Anterior cingulate cortex (tissue), 58 donors: ENCODE data around the gene RIBC2.
"Not testable (repeated sequence)": the region's sequence is repeated elsewhere in the genome, so short reads cannot be mapped to it uniquely, and the experiment has no call there.

Source experiments
- DNase-seq, 58 donors: peaks; one replicate each; lab custom pipeline; 2025; lab: John Stamatoyannopoulos, UW

Gene RIBC2

DNA sequence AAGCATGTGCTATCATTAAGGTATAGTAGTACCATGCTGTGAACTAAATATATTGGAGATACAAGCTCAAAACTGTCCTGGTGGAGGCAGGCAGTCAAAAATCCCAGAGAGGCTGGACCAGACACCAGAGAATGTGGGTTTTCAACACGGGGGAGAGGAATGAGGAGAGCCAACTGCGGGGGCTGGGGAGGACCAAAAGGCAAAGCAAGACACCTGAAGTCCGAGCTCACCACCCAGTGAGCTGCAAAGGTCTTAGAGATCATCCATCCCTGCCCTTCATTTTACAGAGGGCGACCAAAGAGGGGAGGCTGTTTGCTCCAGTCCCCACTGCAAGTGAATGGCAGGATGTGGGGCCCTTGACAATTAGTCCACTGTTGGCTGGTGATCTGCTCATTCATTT is 10.0 kb downstream of the RIBC2 start:
- no peak for DNase-seq

DNA sequence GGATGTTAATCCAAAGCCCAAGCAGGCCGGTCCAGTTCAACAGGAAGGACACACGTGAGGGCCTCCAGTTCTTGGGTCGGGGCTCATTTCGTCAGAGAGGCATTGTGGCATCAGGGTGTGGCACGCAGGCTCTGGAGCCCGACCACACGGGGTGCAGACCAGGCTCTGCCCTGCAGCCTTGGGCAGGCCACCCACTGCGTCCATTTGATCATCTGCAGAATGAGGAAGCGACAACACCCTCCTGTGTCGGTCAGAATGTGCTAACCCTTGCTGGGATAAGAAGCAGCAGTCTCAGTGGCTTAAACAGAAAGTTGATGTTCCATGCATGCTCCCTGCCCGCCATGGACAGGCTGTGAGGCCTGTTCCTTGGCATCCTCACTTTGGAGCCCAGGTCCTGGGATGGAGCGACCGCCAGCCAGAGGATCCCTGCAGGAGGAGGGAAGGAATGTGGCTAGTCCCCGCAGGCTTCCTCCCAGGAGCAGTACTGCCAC is 10.8 kb downstream of the RIBC2 start:
- no peak for DNase-seq

DNA sequence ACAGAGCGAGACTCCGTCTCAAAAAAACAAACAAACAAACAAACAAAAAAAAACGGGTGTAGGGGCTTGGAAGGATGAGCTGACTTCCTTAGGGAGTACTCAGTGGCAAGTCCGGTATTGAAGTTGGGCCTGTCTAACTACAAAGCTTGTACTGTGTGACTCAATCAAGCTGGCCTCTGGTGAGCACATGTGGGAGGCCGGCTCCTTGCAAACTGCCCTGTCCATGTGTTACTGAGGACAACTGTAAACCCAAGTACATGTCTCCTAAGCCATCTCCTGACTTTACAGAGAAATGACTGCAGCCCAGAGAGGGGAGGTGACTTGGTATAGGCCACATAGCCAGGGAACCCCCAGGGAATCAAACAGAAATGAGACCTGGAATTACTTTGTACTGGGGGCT is 11.6 kb downstream of the RIBC2 start:
- no peak for DNase-seq

DNA sequence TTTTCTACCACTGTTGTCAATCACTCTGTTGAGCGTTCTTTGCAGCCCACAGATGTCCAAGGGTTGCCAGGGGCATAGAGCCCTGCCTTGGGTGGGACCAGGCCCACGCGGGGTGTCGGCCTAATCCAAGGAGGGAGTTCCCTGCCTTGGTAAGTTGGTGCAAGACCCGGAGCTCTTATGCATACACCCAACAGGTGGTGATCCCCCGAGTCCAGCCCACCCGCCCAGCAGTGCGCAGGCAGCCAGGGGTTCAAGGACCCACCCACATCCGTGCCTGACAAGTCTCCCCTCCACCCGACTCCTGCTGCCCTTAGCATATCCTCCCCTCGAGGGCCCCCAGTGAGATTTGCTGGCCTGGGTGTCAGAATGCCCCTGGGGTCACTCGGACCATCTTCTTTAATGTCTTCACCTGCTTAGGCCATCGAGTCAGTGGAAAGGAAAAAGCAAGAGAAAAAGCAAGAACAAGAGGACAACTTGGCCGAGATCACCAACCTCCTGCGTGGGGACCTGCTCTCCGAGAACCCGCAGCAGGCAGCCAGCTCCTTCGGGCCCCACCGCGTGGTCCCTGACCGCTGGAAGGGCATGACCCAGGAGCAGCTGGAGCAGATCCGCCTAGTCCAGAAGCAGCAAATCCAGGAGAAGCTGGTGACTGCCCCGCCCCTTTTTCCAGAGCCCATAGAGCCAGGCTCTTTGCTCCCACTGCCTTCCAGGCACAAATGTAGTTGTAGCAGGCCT is 12.2 kb downstream of the RIBC2 start:
- no peak for DNase-seq

DNA sequence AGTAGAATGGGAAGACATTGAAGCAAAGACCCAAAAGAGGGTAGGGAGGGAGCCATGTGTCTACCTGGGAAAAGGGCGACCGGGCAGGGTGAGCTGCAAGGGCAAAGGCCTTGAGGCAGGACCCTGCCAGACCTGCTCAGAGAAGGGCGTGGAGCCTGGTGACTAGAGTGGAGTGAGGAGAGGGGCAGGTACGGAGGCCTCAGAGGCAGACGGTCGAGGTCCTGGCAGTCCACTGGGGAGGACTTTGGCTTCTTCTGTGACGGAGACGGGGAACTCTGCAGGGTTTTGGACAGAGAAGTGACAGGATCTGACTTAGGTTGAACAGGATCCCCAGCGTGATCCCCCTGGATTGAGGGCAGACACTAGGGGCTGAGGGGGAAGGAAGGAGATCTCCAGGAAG is 12.9 kb downstream of the RIBC2 start:
- DNase-seq = no peak

GRCh38 chr22:45427114-45427513 is 13.6 kb downstream of the RIBC2 start:
- DNase-seq = no peak

GRCh38 chr22:45428391-45429385 is 15.2 kb downstream of the RIBC2 start:
- no peak for DNase-seq

DNA sequence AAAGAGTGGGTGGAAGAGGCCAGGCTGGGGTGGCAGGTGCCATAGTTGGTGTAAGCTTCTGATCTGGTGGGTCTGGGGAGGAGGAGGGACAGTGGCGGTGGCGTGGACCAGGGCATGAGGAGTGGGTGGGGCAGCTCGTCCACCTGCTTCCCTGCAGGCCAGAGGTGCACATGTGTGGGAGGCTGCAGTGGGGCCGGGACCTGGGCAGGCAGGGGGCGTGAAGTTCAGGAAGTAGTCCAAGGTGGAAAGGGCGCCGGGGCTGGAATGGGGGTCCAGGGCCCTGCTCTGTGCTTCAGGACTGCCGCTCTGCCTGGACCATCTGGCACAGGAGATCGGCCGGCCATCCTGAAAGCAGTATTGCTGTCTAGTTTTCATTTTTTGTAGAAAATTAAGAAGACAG is 15.9 kb downstream of the RIBC2 start:
- no peak for DNase-seq

GRCh38 chr22:45429981-45430775 is 16.7 kb downstream of the RIBC2 start:
- DNase-seq = no peak

DNA sequence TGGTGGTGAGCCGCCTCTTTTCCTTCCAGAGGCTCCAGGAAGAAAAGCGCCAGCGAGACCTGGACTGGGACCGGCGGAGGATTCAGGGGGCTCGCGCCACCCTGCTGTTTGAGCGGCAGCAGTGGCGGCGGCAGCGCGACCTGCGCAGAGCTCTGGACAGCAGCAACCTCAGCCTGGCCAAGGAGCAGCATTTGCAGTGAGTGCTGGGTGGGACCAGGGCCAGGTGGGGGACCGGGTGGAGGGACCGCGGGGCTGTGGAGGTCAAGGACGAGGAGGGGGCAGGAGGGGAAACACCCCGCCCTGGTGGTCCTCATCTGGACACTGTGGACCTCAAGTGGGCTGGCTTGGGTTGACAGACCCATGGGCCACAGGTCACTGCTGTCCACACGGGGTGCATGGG is 17.4 kb downstream of the RIBC2 start:
- no peak for DNase-seq

DNA sequence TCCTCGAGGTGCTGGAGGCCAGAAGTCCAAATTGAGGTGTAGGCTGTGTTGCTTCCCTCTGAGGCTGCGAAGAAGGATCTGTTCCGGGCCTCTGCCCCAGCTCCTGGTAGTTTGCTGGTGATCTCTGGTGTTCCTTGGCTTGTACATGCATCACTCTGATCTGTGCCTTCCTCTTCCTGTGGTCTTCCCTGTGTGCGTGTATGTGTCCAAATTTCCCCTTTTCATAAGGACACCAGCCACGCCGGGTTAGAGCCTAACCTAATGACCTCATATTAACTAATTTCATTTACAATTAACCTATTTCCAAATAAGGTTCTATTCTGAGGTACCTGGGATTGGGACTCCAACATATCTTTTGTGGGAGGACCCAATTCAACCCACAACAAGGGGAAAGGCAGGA is 21.5 kb downstream of the RIBC2 start:
- DNase-seq = no peak

DNA sequence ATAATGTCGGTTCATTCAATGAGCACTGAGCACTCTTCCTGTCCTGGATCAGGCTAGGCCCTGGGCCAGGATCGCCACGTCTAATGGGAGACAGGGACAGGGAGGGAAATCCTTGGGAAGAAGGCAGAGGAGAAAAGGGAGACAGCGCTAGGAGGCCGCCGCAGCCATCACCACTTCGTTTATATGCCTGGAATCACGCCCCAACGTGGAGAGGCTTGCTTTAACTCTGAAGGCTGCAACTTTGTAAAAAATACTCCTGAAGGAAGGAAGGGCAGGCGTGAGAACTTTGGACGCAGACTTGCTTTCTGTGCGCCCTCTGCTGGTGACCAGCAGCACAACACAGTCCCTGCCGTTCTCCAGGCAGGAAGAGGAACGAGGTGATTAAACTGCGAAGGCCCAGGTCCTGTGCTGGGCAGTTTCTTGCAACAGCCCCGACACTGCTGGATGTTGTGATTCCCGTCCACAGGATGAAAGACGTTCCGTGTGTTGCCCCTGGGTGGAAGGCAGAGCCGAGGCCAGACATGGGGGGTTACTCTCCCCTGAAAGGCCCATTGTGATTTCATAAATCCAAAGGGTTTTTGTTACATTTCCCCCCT is 22.1 kb downstream of the RIBC2 start:
- peak in 56 of 58 donors; percentile 34 to 87 (median 62) for DNase-seq

DNA sequence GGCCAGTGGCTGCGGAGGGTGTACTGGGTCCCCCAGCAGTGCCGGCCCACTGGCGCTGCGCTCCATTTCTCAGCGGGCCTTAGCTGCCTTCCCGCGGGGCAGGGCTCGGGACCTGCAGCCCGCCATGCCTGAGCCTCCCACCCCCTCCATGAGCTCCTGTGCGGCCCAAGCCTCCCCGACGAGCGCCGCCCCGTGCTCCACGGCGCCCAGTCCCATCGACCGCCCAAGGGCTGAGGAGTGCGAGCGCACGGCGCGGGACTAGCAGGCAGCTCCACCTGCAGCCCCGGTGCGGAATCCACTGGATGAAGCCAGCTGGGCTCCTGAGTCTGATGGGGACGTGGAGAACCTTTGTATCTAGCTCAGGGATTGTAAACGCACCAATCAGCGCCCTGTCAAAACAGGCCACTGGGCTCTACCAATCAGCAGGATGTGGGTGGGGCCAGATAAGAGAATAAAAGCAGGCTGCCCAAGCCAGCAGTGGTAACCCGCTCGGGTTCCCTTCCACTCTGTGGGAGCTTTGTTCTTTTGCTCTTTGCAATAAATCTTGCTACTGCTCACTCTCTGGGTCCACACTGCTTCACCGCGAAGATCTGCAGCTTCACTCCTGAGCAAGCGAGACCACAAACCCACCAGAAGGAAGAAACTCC is 23.5 kb downstream of the RIBC2 start:
- not testable (repeated sequence) for DNase-seq

GRCh38 chr22:45438336-45438735 is 24.8 kb downstream of the RIBC2 start:
- DNase-seq = no peak

GRCh38 chr22:45440688-45441087 is 27.2 kb downstream of the RIBC2 start:
- DNase-seq = not testable (repeated sequence)

GRCh38 chr22:45441138-45441537 is 27.6 kb downstream of the RIBC2 start:
- DNase-seq = peak in 24 of 58 donors; percentile 1 to 54 (median 11)

- DNase-seq = no peak
These were observed 28.6 kb downstream of the RIBC2 start for GRCh38 chr22:45442116-45442515.

DNA sequence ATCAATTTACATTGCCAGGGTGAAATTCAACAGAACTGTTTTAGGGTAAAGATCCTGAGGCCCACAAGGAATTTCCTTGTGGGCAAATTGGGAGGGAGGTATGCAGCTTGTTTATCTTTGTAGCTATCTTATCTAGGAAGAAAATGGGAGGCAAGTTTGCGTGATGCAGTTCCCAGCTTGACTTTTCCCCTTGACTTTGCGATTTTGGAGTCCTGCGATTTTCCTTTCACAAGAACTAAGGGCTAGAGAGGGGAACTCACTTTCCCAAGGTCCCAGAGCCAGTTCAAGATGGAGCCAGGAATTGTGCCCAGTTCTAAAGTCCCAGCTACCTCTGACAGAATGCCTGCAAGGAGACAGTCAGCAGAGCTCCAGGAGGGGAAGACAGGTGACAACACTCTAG is 30.7 kb downstream of the RIBC2 start:
- no peak for DNase-seq

- DNase-seq = no peak
These were observed 31.7 kb downstream of the RIBC2 start for GRCh38 chr22:45445031-45445710.
